ENCODE results near the gene TRIM46.

GRCh38 chr1:155166051-155166470 lies 7.6 kb upstream of the TRIM46 start:
- TF ChIP-seq POLR2A (IDR thresholded peaks at IDR 0.05): no peak
- no peak for TF ChIP-seq CTCF (IDR thresholded peaks at IDR 0.05)

All from lower leg skin (tissue), 3 donors.